GM12865 (cell line): Measurements from ENCODE around the gene METTL4.

ENCODE experiments used
- DNase-seq: peaks from one replicate; pipeline ENCODE4 v3.0.0; 2010; ENCODE audit warnings: low read depth
- H3K4me3 ChIP-seq: 2 replicates; pipeline ENCODE4 v1.5.1; 2011; ENCODE audit warnings: mild to moderate bottlenecking, low read depth, low read length, control low read depth
- TF ChIP-seq, protein P1 (sequence below): IDR thresholded peaks from 2 replicates; pipeline ENCODE4 v1.5.1; 2011; ENCODE audit warnings: low read length, control low read depth, low read depth, inconsistent platforms; ENCODE audit not compliant: insufficient read depth; ENCODE audit errors: missing control alignments

METTL4 gene

DNA sequence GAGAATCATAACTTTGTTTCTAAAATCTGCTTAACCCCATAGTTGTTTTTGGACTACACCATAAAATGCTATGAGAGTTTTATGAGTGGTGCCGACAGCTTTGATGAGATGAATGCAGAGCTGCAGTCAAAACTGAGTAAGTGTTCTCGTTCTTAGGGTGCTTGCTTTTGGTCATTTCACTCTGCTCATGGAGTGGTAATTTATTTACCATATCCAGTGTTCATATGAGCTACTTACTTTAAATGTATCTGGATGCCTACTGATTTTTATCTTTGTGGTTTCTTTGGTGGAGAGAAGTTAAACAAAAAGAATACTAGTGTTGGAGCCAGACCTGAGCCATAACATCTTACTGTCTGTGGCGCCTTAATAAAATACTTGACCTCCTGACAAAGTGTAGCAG is 16.5 kb upstream of the METTL4 start:
- TF ChIP-seq, protein P1, sequence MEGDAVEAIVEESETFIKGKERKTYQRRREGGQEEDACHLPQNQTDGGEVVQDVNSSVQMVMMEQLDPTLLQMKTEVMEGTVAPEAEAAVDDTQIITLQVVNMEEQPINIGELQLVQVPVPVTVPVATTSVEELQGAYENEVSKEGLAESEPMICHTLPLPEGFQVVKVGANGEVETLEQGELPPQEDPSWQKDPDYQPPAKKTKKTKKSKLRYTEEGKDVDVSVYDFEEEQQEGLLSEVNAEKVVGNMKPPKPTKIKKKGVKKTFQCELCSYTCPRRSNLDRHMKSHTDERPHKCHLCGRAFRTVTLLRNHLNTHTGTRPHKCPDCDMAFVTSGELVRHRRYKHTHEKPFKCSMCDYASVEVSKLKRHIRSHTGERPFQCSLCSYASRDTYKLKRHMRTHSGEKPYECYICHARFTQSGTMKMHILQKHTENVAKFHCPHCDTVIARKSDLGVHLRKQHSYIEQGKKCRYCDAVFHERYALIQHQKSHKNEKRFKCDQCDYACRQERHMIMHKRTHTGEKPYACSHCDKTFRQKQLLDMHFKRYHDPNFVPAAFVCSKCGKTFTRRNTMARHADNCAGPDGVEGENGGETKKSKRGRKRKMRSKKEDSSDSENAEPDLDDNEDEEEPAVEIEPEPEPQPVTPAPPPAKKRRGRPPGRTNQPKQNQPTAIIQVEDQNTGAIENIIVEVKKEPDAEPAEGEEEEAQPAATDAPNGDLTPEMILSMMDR: no peak
- no peak for DNase-seq
- no peak overlapping the region for H3K4me3 ChIP-seq

DNA sequence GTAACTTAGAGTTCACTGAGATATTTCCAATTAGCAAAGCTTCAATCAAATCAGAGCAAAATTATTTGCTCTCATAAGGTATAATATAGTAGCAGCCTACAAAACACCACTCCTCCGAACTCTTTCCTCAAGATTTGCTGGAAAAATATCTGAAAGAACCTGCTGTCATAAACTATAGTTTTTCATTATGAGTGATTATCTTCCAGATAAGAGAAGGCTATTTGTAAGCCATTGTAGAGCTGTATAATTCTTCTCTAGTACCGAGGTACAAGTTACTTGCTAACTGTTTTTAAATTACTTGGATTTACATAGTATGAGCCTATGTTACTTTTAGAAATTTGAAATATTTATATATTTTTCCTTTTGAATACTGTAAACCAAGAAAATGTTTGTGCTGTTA is 2.1 kb upstream of the METTL4 start:
- TF ChIP-seq, protein P1: no peak
- DNase-seq: no peak
- peak overlapping the region; percentile 93 for H3K4me3 ChIP-seq

- H3K4me3 ChIP-seq: peak overlapping the region; percentile 93
- DNase-seq: no peak
- TF ChIP-seq, protein P1: no peak
Measured at GRCh38 chr18:2572892-2573291, 1.6 kb upstream of the METTL4 start.

DNA sequence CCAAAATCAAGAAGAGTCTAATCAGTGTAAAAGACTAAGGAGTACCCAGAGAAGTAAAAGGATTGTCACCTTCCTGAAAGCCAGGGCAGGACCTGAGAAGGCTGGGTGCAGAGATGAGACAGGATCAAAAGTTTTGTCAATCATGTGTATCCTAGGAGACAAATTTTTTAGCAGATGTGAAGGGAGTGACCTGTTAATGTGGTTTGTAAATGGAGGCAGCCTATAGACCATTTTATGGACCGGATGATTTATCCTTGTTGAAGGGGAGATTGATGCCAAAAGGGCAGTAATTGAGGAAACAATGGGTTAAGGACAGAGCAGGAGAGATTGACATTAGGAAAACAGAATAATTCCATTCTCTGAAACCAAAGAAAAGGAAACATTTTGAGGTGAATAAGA is 865 bp upstream of the METTL4 start:
- DNase-seq: peak; percentile 29
- TF ChIP-seq, protein P1: no peak
- H3K4me3 ChIP-seq: peak overlapping the region; percentile 93

DNA sequence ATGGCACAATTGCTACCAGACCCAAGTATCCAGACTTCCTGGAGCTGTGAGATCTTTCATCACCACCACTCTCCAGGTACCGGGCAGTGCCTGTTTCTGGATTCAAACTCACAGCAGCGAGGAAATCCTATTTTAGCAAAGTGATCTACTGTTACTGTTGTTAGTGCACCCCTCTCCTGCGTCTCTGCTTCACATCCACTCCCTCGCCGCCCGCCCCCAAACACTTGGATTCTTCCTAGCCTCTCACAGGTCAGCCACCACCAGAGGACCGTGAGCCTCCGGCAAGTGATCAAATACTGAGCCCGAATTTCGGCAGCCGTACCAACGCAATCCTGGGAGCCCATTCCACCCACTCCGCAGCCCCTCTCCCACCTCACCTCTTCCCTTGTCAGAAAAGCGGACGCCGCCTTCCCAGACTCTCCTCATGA is 519 bp downstream of the METTL4 start:
- peak; percentile 75 for DNase-seq
- TF ChIP-seq, protein P1: no peak
- peak overlapping the region; percentile 93 for H3K4me3 ChIP-seq

DNA sequence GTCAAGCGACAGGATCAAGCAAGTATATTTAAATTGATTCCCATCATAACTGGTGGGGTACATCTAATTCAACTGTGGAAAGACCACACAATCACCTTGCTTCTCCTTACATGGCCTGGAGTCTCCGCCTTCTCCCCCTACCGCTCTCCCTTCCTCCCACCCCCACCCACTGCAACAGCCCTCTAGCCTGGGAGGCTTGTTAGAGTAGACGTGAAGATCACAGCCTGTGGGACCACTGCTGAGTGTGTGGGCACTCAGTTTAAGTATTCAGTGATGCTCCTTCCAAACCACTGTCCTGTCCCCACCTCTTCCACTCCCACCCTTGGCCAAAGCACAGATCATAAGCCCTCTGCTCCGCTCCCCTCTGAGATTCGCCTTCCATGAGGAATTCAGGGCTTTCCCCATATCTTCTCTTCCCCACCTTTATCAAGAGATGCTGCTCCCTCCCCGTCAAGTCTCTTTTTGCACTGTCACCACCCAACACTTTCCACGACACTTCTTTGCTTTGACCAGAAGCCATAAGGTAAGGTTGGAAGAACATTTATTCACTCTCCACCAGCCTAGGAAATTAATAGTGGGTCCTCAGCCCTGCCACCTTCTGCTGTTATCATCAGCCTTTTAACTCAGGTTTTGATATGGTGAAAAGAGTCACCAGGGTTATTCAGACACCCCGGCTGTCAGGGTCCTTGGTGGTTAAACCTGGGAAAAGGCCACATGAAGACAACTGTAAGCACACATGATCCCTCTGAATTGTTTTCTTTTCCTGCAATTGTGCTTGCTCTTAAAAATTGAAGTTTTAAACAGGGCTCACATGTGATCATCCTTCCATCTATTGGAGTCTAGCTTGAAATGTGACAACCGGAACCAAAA is 1.7 kb downstream of the METTL4 start:
- TF ChIP-seq, protein P1: no peak
- peak overlapping the region; percentile 93 for H3K4me3 ChIP-seq
- DNase-seq: no peak
